AG10803 (cell line): ENCODE results near the gene NUP205.

Experiments used
- DNase-seq: peaks from one replicate; pipeline ENCODE4 v3.0.0; 2010; ENCODE audit warnings: low read depth
- H3K4me3 ChIP-seq: 2 replicates; pipeline ENCODE4 v1.5.1; 2011; ENCODE audit warnings: mild to moderate bottlenecking, low read length, control low read depth
- TF ChIP-seq, protein P1 (sequence below): conservative IDR thresholded peaks from 2 replicates; pipeline ENCODE4 v1.5.1; 2011; ENCODE audit warnings: mild to moderate bottlenecking, low read length, control low read depth, inconsistent platforms

Gene NUP205

DNA sequence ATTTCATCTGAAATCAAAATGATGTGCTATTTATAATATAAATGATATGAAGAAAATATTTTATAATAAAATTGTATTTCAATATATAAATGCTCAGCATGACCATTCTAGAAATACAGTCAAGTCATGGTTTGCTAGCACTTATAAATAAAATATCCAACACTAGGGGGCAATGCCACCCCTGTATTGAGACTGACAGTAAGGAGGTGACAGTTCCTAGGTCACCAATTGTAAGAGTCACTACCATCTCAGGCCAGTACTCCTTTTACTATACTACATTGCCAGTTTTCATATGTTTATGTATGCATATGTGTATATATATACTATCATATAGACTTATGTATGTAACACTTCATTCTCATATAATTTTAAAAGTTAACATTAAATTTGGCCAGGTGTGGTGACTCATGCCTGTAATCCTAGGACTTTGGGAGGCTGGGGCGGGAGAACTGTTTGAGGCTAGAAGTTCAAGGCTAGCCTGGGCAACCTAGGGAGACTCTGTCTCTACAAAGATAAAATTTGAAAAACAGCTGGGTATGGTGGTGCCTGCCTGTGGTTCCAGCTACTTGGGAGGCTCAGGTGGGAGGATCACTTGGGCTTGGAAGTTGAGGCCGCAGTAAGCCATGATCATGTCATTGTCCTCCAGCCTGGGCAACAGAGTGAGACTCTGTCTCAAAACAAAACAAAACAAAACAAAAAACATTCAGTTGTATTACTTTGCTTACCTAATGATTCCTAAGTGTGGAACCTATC lies 45.4 kb upstream of the NUP205 start:
- DNase-seq, result peak; percentile 60
- TF ChIP-seq, protein P1, sequence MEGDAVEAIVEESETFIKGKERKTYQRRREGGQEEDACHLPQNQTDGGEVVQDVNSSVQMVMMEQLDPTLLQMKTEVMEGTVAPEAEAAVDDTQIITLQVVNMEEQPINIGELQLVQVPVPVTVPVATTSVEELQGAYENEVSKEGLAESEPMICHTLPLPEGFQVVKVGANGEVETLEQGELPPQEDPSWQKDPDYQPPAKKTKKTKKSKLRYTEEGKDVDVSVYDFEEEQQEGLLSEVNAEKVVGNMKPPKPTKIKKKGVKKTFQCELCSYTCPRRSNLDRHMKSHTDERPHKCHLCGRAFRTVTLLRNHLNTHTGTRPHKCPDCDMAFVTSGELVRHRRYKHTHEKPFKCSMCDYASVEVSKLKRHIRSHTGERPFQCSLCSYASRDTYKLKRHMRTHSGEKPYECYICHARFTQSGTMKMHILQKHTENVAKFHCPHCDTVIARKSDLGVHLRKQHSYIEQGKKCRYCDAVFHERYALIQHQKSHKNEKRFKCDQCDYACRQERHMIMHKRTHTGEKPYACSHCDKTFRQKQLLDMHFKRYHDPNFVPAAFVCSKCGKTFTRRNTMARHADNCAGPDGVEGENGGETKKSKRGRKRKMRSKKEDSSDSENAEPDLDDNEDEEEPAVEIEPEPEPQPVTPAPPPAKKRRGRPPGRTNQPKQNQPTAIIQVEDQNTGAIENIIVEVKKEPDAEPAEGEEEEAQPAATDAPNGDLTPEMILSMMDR, result peak; percentile 58
- H3K4me3 ChIP-seq, result no peak overlapping the region

DNA sequence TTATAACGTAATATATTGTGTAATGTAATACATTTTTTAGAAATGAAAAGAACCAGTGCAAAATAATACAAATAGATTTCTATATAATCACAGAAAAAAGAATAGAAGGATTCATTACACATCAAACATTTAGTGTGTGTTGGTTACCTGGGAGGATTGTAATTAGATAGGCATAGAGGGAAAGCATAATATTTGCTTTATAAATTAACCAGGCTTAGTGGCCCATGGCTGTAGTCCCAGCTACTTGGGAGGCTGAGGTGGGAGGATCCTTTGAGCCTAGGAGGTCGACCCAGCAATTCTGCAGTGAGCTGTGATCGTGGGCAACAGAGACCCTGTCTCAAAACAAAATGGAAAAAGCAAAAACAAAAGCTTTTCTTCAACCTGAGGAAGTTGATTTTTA lies 42.9 kb upstream of the NUP205 start:
- no peak overlapping the region for H3K4me3 ChIP-seq
- TF ChIP-seq, protein P1, result no peak
- no peak for DNase-seq

DNA sequence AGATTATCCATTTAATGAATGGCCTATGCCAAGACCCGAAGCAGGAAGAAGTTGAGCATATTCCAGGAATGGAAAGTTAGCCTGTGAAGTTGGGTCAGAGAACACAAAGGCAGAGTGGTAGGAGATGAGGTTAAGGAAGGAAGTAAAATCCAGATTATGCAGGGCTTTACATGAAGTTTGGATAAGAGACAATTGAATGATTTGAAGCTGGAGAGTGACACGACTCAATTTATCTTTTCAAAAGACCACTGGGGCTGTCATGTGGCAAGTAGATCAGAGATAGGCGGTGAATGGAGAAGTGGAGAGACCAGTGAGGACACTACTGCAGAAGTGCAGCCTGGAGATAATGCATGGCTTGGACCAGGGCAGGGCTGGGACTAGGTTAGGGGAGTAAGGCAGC lies 40.7 kb upstream of the NUP205 start:
- DNase-seq, result no peak
- H3K4me3 ChIP-seq, result no peak overlapping the region
- TF ChIP-seq, protein P1, result no peak

DNA sequence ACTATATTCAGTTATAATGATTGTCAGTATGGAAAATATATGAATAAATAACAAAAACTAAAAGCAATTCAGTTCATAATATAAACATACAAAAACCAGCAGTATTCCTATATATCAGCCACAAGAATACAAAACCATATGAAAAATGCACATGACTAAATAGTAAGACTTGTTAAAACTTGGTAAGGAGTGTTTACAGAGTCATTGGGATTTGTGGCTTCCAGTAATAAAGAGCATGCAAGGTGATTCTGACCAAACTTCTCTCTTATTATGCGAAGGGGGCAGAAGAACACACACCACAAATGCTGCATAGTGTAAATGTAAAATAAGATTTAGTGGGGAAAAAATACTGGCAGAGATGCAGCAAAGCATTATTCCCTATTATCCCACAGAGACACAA lies 39.0 kb upstream of the NUP205 start:
- no peak overlapping the region for H3K4me3 ChIP-seq
- TF ChIP-seq, protein P1, result no peak

DNA sequence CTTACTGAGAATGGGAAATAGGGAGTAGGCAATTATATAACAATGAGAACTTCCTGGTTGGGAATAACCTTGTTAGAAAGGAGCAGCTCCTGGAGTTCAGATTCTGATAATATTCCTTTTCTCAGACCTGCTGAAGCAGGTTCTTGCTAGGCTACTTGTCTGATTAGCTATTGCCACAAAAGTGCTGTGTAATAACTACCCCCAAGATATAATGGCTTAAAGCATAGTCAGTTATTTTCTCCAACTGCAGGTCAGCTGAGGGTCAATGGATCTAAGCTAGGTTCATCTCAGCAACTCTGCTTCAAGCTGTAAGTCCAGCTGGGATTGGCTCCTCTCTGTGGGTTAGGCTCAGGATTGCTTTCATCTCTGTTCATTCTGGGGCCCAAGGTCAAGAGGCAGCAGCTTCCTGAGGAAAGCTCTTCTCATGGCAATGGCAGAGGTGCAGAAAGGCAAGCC lies 38.5 kb upstream of the NUP205 start:
- TF ChIP-seq, protein P1, result no peak
- H3K4me3 ChIP-seq, result no peak overlapping the region
- no peak for DNase-seq

More for the DNA sequence above, 39.0 kb upstream of the NUP205 start:
- no peak for DNase-seq

DNA sequence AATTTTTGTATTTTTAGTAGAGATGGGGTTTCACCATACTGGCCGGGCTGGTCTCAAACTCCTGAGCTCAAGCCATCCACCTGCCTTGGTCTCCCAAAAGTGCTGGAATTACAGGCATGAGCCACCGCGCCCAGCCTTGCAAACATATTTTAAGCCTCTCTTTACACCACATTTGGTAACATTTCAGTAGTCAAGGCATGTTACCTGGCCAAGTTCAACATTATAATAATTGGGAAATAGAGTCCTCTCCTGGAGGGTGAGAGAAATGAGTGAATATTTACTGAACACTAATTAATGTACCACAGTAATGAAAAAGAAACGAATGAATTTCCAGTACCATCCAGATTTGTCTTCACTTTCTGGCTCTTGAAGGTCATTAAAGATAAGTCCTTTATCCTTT lies 37.8 kb upstream of the NUP205 start:
- DNase-seq, result no peak
- TF ChIP-seq, protein P1, result no peak
- H3K4me3 ChIP-seq, result no peak overlapping the region

DNA sequence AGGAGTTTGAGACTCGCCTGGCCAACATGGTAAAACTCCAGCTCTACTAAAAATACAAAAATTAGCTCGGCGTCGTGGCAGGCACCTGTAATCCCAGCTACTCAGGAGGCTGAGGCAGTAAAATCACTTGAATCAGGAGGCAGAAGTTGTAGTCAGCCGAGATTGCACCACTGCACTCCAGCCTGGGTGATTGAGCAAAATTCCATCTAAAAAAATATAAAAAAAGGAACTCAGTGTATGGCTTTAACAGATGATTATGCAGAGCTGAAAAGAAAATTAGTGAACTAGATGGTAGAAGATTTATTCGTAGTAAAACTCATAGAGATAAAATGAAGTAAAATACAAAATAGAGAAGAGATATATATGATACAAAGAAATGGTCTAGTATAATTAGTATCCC lies 35.2 kb upstream of the NUP205 start:
- TF ChIP-seq, protein P1, result no peak
- DNase-seq, result no peak
- no peak overlapping the region for H3K4me3 ChIP-seq
